Activated CD4-positive, alpha-beta T cell treated with anti-CD3 and anti-CD28 coated beads, Interleukin-2, amount 50 U/mL, for 4 hours (primary cell): ENCODE measurements around the gene GNAI3.
A peak's percentile ranks its signal among the peaks of the same experiment; 100 is the strongest.

Experiments used
- DNase-seq, 2 experiments: peaks; one replicate each; pipeline ENCODE4 v3.0.0-alpha.2; 2020

GNAI3 gene

DNA sequence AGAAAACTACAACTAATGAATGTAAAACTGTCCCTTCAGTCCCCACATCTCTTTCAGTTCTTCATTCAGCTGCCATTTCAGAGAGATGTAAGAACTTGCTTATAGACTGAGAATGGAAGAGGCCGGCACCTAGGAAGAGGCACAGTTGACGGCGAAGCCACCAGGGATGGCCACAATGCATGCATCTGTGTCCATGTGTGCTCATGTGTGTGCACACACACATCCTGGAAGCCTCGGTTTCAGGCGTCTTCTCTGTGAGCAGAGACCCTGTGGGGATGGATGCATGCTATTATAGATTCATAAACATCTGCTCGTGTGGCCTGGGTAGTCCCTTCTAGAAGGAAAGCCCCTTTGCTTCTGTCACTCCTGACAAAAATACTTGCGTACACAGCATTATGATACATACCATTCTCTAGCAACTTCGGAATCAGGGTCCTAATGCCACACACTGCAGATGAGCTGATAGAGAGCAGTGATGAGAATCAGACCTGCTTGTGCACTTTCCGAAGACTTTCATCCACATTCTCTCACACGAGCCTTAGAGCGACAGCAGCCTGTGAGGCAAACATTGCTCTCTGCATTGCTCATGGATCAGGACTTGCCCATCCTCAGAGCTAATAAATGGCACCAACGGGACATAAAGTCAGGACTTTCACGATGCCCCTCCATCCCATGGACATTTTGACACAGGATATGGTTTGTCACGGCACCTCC, 21.2 kb upstream of the GNAI3 start:
- no peak for DNase-seq

DNA sequence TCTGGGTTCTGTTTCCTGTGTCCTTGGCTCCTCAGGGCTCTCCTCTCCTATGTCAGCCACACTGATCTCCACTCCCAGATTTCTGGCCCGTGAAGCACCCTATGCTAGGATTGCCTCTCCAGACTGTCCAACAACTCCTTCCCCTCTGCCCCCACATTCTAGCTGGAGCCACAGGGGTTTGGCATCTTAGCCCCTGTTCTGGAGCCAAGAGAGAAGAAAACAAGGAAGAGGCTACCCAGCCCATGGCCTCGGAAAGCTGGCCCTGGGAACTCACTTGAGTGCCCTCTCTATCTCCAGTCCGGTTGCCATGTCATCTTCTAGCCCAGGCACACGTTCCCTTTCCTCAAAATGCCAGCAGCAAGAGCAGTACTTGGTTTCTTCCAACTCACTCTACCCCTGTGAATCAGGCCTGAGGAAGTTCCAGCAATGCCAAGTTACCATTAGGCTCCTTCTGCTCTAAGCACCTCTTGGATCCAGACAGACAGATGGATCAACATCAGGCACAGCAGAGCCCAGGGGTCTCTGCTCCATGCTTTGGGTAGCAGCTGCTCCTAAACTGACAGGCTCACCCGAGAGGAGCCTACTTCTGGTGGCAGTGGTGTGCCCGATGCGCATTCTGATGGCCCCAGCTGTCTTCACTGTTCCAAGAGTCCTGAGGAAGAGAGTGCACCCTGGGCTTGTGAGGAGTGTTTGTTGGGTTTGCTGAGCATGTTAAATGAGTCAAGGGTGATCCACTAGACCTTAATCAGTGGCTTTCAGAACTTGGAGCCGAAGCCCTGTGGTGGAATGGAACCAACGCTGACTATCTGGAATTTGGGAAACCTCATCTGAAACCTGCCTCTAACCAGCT, 20.3 kb upstream of the GNAI3 start:
- no peak for DNase-seq

DNA sequence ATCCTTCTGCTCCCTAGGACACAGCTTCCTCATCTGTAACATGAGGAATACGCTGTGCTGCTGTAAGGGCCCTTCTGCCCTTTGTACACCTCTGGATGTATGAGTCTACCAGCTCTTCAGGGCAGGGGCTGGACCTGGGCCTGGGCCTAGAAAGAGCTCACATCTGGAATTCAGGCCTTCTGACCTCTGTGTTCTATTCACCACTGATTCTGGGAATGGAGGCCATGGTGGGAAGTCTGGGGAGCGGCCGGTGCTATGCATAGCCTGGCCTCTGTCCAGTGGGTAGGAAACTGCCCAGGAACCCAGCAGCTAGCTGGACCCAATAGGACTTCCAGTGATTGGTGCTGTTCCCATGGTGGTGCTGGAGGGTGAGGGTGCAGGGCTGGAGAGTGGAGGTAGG, 19.7 kb upstream of the GNAI3 start:
- no peak for DNase-seq

DNA sequence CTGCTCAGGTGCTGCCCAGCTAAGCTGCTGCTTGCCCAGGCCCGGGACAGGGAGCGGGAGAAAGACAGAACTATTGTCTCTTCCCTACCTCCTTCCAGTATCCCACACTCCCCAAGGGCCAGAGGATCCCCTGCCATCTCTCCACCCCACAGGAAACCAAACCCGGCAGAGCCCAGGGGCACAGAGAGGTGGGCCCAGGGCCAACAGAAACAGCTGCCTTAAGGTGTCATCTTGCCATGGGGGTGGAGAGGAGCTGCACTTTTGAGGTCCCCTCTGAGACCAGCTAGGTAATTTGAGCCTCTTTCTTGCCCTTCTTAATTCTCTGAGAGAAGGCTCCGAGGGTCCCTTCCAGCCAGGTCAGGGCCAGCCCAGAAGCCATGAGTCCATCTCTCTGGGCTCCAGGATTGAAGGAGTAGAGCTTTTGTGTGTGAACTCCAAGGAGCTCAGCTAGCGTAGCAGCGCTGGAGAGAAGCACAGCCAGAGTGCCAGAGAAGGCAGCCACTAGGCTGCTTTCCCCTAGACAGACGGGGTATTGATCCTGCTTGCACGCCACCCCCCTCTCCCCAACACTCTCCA, 18.4 kb upstream of the GNAI3 start:
- no peak for DNase-seq

DNA sequence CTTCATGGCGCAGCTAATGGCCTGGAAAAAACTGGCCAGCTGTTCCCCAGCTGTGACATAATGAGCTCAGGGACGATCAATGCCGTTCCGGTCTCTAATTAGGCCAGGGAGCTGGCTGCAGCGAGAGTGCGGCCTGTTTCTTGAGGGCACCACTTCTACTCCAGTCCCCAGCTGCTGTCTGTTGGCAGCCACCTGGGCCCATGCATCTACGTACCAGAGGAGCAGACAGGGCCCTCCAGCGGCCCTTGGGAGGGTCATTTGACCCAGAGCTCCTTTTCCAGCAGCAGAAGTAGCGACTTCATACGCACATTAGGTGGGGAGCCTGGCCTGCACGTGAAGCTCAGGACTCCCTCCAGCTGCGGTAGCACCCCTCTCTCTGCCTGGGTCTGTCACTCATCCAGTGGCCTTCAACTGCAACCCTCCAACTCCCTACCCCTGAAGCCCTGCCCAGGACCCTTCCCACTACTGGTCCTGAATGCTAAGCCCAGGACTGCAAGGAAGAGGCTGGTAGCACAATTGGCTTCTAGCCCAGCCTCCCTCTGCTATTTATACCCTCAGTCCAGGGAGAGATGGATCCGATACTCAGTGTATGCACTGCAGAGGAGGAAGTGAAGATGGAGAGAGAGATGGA, 17.8 kb upstream of the GNAI3 start:
- DNase-seq, result no peak

DNA sequence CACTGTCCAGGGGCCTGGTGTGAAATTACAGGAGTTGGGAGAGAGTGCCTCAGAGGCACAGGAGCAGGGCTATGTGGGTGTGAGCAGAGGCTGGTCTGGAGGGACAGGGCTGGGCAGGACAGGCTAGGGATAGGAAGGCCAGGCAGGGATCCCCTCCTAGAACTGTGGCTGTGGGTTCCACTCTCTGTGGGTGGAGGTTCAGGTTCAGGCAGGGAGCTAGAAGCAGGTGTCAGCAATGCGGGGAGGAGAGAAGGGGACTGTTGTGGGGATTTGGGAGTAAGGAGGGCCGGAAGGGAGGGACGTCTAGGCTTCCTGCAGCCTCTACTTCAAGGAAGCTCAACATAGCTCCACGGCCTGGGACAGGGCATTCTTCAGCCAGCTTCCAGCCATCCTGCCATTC, 17.0 kb upstream of the GNAI3 start:
- DNase-seq, result no peak

DNA sequence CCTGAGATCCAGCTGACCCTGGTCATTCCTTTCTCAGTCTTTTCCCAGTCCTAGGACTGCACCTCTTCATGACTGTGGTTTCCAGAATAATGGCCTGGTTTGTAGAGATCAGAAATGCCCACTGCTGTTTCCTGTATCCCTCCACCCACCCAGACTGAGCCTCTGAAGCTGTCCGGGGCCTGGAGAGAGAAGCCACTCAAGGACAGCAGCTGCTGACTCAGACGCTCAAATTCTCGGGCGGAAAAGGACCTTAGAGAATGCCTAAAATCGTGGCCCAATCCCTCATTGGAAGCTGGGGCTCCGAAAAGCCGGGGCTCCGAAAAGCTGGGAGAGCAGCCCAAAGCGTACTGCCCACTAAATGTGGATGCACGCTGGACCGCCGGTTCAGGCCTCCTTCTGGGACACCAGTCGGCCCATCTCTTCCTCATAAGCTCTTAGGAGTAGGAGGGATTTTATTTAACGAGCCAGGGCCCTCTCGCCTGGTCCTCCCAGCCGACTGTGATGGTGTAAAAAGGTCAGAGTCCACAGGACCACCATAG, 16.5 kb upstream of the GNAI3 start:
- DNase-seq, result no peak

DNA sequence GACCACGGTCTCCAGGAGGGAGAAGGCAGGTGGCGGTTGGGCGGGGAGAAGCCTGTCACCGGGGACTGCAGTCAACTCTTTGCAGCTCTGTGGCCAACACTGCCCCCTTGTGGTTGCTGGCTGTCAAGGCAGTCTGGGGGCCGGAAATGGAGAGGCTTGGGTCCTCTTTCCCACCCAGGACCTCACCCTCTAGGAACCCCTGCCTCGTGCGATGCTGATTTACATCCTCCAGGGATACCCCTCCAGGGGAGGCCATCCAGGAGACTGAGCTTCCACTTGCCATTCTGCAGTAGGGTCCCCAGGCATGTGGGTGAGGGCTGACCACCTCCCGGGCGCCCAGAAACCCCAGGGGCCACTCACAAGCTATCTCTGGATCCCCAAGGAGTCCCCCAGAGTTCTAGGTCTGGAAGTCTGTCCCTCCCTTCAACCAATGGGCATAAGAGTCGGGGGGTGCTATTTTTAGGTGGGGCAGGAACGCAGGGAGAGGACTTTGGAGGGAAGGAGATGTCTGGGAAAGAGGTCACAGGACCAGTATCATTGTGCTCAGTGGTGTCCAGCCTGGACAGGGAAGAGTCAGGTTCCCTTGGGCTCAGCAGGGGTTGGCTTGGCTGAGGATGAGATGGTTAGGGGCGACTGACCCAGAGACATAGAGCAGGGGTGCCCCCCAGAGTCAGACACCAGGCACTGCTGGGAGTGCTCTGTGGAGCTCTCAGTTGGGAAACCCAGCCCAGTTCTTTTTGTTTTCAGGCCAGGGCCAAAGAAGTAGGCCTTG, 15.9 kb upstream of the GNAI3 start:
- peak; percentile 88 to 91 for DNase-seq

DNA sequence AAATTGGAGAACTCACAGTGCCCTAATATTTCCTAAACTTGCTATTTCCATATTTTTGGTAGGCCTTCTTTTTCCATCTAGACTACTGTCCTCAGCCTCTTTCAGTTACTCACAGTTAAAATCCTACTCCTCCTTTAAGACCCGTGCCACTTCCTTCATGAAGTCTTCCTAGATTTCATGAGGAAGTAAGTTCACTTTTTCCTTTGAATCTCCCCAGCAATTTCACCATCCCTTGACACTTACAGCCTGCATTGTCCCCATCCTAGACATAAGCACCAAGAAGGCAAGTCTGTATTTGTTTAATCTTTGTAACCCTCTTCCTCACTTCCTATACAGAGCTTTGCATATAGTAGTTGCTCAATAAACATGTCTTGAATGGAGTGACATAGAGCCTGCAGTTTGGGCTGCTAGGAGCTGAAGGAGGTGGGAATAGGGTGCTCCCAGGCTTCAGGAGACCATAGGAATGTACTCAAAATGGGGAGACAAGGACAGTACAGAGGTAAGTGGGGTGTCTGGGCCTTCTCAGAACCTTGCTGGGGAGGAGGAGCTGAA, 14.0 kb upstream of the GNAI3 start:
- no peak for DNase-seq

DNA sequence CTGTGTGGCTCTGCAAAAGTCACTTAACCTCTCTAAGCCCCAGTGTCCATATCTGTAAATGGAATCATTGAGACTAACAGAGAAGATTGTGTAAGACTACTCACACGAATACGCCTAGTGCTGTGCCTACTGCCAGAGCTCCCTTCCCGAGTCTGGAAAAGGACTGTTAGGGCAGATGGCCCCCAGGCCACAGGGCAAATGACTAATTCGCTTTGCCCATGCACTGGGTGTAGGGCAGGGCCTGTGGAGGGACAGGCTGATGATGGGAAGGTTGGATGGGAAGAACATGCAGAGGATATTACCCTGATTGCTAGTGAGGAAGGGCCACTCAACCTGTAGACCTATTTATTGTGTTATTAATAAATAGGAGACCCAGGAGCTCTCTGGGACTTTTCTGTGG, 12.9 kb upstream of the GNAI3 start:
- no peak for DNase-seq

DNA sequence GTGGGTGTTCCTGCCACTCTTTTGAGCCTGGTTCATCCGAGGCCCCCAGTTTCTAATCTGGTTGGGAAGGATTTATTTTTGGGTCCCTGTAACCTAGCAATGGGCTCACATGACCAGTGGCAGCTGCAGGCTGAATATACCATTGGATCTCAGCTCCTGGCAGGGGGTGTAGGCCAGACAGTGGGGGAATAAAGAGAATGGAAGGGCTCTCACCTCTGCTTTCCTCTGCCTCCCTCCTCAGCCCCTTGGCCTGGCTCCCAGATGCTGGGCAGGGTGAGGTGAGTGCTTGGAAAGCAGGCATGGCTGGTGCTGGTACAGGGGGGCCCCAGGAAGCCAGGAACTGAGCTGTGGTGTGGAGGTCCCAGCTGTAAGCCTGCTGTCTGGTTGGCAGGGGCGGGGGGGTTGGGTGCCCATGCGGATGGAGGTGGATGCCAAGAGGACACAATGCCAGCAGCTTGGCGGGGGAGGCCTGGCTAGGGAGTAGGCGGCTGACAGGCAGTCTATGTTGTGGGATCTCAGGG, 12.4 kb upstream of the GNAI3 start:
- no peak for DNase-seq

DNA sequence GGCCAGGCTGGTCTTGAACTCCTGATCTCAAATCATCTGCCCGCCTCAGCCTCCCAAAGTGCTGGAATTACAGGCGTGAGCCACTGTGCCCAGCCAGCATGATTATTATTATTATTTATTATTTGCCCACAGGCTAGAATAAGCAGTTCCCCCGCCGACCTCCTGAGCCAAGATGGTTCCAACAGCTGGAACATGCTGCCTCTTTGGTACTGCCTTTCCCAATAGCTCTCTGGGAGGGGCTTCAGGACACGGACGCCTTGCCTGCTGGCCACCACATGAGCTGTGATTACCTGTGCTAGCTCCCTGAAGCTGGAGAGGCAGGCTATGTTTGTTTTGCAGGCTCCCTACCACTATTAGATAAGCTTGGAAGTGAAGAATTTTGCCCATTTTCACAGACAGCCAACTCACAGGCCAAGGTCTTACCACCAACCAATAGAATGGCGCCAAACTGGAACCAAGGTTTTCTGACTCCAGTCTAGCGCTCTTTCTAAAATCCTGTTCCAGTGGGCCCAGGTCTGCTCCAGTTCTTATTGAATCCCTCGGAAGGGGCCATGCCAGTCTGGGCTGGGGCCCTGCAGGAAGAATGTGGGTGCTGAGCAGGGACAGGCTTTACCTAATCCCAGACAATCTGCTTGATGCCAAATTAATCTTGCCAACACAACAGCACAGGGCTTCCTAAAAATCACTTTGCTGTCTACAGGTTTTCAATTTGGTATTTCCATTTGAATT, 10.8 kb upstream of the GNAI3 start:
- DNase-seq, result no peak

DNA sequence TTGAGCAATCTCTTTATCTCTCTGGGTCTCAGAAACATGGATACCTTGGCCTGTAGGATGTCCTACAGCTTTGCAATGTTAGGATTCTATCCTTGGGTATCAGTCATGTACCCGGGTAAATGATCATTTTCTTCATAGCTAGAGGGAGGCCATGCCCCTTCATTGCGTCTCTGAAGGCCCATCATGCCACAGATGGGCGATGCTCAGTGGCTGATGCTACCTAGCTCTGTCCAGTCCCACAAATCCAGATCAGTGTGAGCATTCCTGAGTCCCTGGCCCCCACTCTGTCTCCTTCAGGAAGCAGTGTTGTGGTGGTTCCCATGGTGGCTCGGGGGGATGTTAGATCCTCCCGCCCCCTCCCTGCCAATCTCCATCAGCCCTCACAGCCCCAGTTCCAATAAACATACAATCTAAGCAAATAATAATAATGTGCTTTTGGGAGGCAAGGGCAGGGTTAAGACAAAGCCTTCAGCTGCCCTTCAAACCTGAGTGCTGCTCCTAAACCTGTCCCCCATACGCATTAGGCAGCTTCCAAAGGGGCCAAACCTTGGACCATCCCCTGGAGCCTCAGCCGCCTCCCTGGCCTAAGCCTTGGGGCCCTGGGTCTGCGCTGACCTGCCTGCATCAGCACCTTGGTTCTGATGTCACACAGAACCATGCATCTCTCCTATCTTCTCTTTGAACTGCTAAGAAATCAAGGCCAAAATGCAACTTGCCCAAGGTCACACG, 9.4 kb upstream of the GNAI3 start:
- DNase-seq, result no peak

DNA sequence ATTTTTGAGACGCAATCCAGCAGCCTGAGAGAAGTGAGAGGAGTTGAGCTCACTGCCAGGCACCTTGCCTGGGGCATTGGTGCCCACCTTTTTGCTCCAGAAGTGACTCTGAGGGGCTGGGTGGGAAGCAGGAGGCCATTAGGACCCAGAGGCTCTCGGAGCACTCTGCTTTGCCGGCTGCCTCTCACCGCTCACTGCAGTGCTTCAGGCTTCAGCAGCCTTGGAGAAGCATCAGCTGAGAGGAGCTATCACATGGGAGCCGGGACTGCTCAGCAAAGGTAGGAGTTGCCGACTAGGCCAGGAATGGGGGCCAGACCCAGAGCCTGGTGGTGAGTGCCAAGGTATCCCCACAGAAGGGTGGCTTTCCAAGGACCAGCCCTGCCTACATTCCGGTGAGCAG, 8.7 kb upstream of the GNAI3 start, which contains the start of gene GPR61:
Gene GPR61, plus strand, starts transcription at position 197 of the 400 bp plus-strand sequence. CDS start 3,151 bp downstream, outside the sequence.
- DNase-seq, result no peak

DNA sequence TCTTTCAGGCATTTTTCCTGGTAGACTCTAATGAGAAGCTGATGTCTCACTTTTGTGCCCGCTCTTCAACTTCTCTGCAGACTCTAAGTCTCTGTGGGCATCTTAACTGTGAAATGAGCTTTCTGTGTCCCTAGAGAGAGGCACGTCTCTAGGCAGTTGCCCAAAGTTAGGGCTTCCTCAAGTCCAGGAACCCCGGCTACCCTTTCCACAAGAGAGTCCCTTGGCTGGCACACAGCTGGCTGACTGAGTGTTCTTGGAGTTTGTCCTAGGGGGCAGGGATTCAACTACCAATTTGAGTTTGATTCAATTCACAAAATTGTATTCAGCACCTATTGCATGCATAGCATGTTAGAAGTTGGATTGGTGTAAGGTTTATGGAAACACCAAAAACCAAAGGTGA, 7.3 kb upstream of the GNAI3 start:
- no peak for DNase-seq

DNA sequence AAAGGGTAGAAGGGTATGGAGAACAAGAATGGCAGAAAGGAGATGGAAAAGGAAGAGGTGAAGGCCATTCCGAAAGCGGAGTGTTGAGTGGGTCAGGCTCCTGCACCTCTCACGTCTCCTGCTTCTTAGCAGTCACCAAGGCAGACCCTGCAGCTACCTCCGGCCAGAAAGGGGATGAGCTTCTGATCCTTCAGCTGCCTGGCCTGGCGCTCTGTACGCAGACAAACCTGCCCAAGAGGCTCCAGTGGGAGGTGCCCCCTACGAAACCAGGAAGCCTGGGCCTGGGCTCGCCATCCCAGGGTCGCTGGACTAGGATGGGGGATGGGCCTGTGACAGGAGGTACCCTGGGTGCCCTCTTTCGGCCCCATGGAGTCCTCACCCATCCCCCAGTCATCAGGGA, 5.8 kb upstream of the GNAI3 start:
- DNase-seq, result no peak

DNA sequence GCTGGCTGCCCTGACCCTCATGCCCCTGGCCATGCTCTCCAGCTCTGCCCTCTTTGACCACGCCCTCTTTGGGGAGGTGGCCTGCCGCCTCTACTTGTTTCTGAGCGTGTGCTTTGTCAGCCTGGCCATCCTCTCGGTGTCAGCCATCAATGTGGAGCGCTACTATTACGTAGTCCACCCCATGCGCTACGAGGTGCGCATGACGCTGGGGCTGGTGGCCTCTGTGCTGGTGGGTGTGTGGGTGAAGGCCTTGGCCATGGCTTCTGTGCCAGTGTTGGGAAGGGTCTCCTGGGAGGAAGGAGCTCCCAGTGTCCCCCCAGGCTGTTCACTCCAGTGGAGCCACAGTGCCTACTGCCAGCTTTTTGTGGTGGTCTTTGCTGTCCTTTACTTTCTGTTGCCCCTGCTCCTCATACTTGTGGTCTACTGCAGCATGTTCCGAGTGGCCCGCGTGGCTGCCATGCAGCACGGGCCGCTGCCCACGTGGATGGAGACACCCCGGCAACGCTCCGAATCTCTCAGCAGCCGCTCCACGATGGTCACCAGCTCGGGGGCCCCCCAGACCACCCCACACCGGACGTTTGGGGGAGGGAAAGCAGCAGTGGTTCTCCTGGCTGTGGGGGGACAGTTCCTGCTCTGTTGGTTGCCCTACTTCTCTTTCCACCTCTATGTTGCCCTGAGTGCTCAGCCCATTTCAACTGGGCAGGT, 5.0 kb upstream of the GNAI3 start:
- no peak for DNase-seq

DNA sequence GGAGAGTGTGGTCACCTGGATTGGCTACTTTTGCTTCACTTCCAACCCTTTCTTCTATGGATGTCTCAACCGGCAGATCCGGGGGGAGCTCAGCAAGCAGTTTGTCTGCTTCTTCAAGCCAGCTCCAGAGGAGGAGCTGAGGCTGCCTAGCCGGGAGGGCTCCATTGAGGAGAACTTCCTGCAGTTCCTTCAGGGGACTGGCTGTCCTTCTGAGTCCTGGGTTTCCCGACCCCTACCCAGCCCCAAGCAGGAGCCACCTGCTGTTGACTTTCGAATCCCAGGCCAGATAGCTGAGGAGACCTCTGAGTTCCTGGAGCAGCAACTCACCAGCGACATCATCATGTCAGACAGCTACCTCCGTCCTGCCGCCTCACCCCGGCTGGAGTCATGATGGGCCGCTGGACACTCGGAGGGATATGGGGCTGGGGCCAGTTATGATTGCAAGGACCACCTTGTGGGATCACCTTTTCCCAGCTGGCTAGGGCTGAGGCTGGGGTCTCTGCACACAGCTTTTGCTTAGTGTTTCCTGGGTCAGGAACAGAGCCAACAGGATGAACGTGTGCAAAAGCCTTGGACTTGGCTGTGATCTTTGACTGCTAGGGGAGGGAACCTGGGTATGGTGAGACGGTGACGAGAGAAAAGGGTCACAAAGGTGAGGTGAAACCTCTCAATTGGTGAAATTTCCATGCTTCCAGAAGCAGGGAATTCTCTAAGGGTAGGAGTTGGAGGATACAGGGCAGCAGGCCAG, 4.3 kb upstream of the GNAI3 start:
- DNase-seq, result no peak
